ENCODE measurements around the gene CDH15.

DNA sequence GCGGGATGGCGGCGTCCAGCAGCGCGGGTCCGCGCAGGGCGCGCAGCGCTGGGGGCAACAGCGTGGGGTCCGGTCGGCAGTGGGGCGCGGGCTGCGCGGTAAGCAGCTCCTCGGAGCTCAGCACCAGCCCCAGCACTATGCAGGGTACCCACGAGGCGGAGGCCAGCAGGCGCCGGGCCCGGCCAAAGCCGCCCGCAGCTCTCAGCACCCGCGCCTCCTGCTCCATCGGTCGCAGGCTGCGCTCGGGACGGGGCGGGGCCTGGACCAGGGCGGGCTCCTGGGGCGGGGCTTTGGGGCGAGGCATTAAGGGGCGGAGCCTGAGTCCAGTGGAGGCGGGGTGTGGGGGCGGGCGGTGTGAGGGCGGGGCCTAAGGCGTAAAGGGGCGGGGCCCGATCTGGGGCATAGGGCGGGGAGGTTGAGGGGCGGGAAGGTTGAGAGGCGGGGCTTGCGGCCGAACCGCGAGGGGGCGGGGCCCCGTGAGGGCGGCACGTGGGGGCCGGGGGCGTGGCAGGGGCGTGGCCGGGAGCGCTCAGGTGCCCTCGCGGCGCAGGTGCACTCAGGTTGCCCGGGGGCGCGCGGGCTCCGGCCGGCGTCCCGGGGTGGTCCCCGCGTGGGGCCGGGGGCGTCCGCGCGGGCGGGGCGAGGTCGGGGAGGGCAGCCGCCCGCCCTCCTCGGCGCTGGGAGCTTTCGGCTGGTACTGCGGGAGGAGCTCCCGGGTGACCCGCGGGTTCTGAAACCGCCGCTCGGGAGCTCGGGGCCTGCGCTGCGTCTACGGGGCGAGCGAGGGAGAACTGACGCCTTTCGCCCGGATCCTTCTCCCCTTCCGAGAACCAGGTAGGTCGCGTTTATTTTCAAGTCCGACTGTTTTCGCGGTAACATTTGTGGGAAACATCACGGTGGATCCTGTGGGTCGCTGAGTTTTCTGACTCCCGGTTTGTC lies 30.2 kb downstream of the CDH15 start:
- TF ChIP-seq EP300 (IDR thresholded peaks at IDR 0.05; ENCODE audit: borderline replicate concordance) (no peak), EGR1 (IDR thresholded peaks at IDR 0.05) (no peak), CREB1 (IDR thresholded peaks at IDR 0.05; ENCODE audit: low read depth) (no peak), ZBTB7A (IDR thresholded peaks at IDR 0.05; ENCODE audit: low read depth) (no peak)
- TF ChIP-seq, protein P1, sequence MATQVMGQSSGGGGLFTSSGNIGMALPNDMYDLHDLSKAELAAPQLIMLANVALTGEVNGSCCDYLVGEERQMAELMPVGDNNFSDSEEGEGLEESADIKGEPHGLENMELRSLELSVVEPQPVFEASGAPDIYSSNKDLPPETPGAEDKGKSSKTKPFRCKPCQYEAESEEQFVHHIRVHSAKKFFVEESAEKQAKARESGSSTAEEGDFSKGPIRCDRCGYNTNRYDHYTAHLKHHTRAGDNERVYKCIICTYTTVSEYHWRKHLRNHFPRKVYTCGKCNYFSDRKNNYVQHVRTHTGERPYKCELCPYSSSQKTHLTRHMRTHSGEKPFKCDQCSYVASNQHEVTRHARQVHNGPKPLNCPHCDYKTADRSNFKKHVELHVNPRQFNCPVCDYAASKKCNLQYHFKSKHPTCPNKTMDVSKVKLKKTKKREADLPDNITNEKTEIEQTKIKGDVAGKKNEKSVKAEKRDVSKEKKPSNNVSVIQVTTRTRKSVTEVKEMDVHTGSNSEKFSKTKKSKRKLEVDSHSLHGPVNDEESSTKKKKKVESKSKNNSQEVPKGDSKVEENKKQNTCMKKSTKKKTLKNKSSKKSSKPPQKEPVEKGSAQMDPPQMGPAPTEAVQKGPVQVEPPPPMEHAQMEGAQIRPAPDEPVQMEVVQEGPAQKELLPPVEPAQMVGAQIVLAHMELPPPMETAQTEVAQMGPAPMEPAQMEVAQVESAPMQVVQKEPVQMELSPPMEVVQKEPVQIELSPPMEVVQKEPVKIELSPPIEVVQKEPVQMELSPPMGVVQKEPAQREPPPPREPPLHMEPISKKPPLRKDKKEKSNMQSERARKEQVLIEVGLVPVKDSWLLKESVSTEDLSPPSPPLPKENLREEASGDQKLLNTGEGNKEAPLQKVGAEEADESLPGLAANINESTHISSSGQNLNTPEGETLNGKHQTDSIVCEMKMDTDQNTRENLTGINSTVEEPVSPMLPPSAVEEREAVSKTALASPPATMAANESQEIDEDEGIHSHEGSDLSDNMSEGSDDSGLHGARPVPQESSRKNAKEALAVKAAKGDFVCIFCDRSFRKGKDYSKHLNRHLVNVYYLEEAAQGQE (IDR thresholded peaks at IDR 0.05; ENCODE audit: low read depth): no peak
